Measurements from ENCODE around the gene SLC40A1.

DNA sequence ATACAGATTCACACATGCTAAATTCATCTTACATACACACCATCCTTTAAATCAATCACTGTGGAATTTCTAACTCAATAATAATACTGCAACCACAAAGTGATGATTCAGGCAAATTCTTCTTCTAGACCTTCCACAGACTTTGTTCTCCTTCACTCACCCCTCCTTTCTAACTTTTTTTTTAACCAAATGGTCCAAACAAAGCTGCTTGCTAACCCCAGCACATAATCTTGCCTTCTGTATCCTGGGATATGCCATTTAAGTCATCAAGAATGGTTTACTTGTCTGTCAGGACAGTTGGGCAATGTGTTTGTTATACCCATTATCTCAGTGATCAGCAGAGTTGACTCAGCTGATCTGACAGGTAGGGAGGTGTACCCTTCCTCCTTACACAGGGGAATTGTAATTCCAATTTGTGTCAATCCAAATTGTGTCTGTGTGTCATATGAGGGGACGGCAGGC is 10.0 kb downstream of the SLC40A1 start:
- no peak for TF ChIP-seq POLR2A (IDR thresholded peaks at IDR 0.05; ENCODE audit: low read depth, low read length)
- TF ChIP-seq POLR2AphosphoS5 (IDR thresholded peaks at IDR 0.05; ENCODE audit: low read depth, low read length), result no peak
- no peak for TF ChIP-seq SPI1 (IDR thresholded peaks at IDR 0.05; ENCODE audit: low read depth, low read length)
- no peak for TF ChIP-seq TAF1 (IDR thresholded peaks at IDR 0.05; ENCODE audit: low read depth, low read length)
- TF ChIP-seq POU2F2 (IDR thresholded peaks at IDR 0.05; ENCODE audit: low read depth, low read length), result no peak

Measured in GM12891 (cell line).